ENCODE measurements around the gene ENOX1. TPM values are rescaled to one million over a fixed set of nuclear protein-coding genes. Genes with fewer than 3 reads are reported as not detected.

ENOX1 gene
- total and polyA plus RNA-seq, 9 of the 15 experiments (the other 6 are each of a cell fraction or from before 2014, with no cell fraction given) = not detected

GRCh38 chr13:43492745-43493144 lies 294.0 kb downstream of the ENOX1 start:
- ATAC-seq (no peak), FAIRE-seq (no peak)

GRCh38 chr13:43492311-43492710 lies 294.5 kb downstream of the ENOX1 start:
- Histone ChIP-seq H3K9me1 (ENCODE audit: control insufficient read depth, insufficient read depth, low read length) (no peaks in the 10 kb centered on the region), H3K4me3 (no peak overlapping the region), H3K27me3 (ENCODE audit: control insufficient read depth in 2 of 2, insufficient read depth in 2 of 2, low read length in 2 of 2) (no peaks in the 10 kb centered on the region), H3K4me2 (ENCODE audit: insufficient read depth, low read length) (no peak overlapping the region), H3K27ac (ENCODE audit: extremely low read depth, low read depth, low read length) (no peak overlapping the region), H4K20me1 (replicated peaks; ENCODE audit: control insufficient read depth, insufficient read depth, low read length) (no peaks in the 10 kb centered on the region), H3K9ac (ENCODE audit: insufficient read depth in 1 of 2, low read depth in 2 of 2, low read length in 2 of 2) (no peak overlapping the region), H3K79me2 (ENCODE audit: control insufficient read depth, insufficient read depth, low read length) (no peaks in the 10 kb centered on the region), H3K9me3 (replicated peaks; ENCODE audit: control insufficient read depth, insufficient read depth, low read depth, low read length) (no peaks in the 10 kb centered on the region), H3K36me3 (ENCODE audit: control insufficient read depth, insufficient read depth, low read length) (no peaks in the 10 kb centered on the region), H2AFZ (ENCODE audit: low read depth, low read length) (no peak overlapping the region), H3K4me1 (replicated peaks in 1 of 2; ENCODE audit: control insufficient read depth in 2 of 2, insufficient read depth in 2 of 2, low read length in 2 of 2) (no peaks in the 10 kb centered on the region)
- whole genome bisulfite sequencing (ENCODE audit: insufficient coverage, low coverage, missing lambda C conversion rate) = 0% methylated on average over 2 of the region's 2 CpGs
- POLR2A ChIA-PET = no interaction called here
- FAIRE-seq (no peak), DNase-seq (ENCODE audit: extremely low read depth in 1 of 4, low spot score in 3 of 4) (no peak), ATAC-seq (no peak)
- intact Hi-C loops (cut with micrococcal nuclease) (no loop called here), in situ Hi-C loops (cut with MboI) (no loop called here)
- CTCF ChIA-PET (ENCODE audit: low intra/inter-chr PET ratio) = no interaction called here
- no TSS peak for BruUV-seq (replicated peaks)
- TF ChIP-seq BACH1 (tag; IDR thresholded peaks at IDR 0.05) = no peak
- no peak for TF ChIP-seq CREM (IDR thresholded peaks at IDR 0.05; ENCODE audit: low read depth)
- no peak for TF ChIP-seq ZFPM2 (CRISPR knock-in tag; IDR thresholded peaks at IDR 0.05)
- TF ChIP-seq POLR2A (conservative IDR thresholded peaks at IDR 0.05) = no peak
- TF ChIP-seq PHF8 (IDR thresholded peaks at IDR 0.05; ENCODE audit: borderline replicate concordance, low read length) = no peak
- no peak for TF ChIP-seq SMC3 (conservative IDR thresholded peaks at IDR 0.05; ENCODE audit: insufficient read depth, low read depth, low read length)
- no peak for TF ChIP-seq ZNF217 (CRISPR knock-in tag; IDR thresholded peaks at IDR 0.05)
- no peak for TF ChIP-seq U2AF1 (optimal IDR thresholded peaks at IDR 0.05; ENCODE audit: low read depth, low read length)
- TF ChIP-seq KDM2B (CRISPR knock-in tag; IDR thresholded peaks at IDR 0.05) = no peak
- TF ChIP-seq NR2C2 (CRISPR knock-in tag; IDR thresholded peaks at IDR 0.05) = no peak
- no peak for TF ChIP-seq NR2C2 (tag; IDR thresholded peaks at IDR 0.05)
- TF ChIP-seq RB1 (IDR thresholded peaks at IDR 0.05; ENCODE audit: low read depth) = no peak
- TF ChIP-seq TSHZ1 (CRISPR knock-in tag; IDR thresholded peaks at IDR 0.05) = no peak
- TF ChIP-seq IRF2 (CRISPR knock-in tag; IDR thresholded peaks at IDR 0.05) = no peak

More at GRCh38 chr13:43492745-43493144, 294.0 kb downstream of the ENOX1 start:
- no peak overlapping the region for H3K4me3 ChIP-seq
- ChIA-PET POLR2A (no interaction called here), CTCF (ENCODE audit: low intra/inter-chr PET ratio) (no interaction called here)
- no peaks in the 10 kb centered on the region for H3K36me3 ChIP-seq (ENCODE audit: control insufficient read depth, insufficient read depth, low read length)
- in situ Hi-C loops (cut with MboI) (no loop called here), intact Hi-C loops (cut with micrococcal nuclease) (no loop called here)
- DNase-seq (ENCODE audit: extremely low read depth in 1 of 4, low spot score in 3 of 4) = no peak
- no peaks in the 10 kb centered on the region for H3K27me3 ChIP-seq (ENCODE audit: control insufficient read depth in 2 of 2, insufficient read depth in 2 of 2, low read length in 2 of 2)
- H3K4me2 ChIP-seq (ENCODE audit: insufficient read depth, low read length) = no peak overlapping the region
- H3K27ac ChIP-seq (ENCODE audit: extremely low read depth, low read depth, low read length) = no peak overlapping the region
- no peaks in the 10 kb centered on the region for H3K79me2 ChIP-seq (ENCODE audit: control insufficient read depth, insufficient read depth, low read length)
- H4K20me1 ChIP-seq (replicated peaks; ENCODE audit: control insufficient read depth, insufficient read depth, low read length) = no peaks in the 10 kb centered on the region
- H2AFZ ChIP-seq (ENCODE audit: low read depth, low read length) = no peak overlapping the region
- no TSS peak for BruUV-seq (replicated peaks)
- H3K9me1 ChIP-seq (ENCODE audit: control insufficient read depth, insufficient read depth, low read length) = no peaks in the 10 kb centered on the region
- H3K4me1 ChIP-seq (replicated peaks in 1 of 2; ENCODE audit: control insufficient read depth in 2 of 2, insufficient read depth in 2 of 2, low read length in 2 of 2) = no peaks in the 10 kb centered on the region
- no peaks in the 10 kb centered on the region for H3K9me3 ChIP-seq (replicated peaks; ENCODE audit: control insufficient read depth, insufficient read depth, low read depth, low read length)
- TF ChIP-seq FUS (optimal IDR thresholded peaks at IDR 0.05; ENCODE audit: low read depth, low read length) (no peak), WHSC1 (IDR thresholded peaks at IDR 0.05; ENCODE audit: low read length) (no peak), MEF2A (IDR thresholded peaks at IDR 0.05; ENCODE audit: control insufficient read depth, low read depth, low read length) (no peak), NONO (IDR thresholded peaks at IDR 0.05; ENCODE audit: low read depth in 2 of 2, low read length in 1 of 2) (no peak), ZNF134 (CRISPR knock-in tag; conservative IDR thresholded peaks at IDR 0.05) (peak; percentile 90)
- H3K9ac ChIP-seq (ENCODE audit: insufficient read depth in 1 of 2, low read depth in 2 of 2, low read length in 2 of 2) = no peak overlapping the region
